Islet of Langerhans (tissue), 1 donor: ENCODE measurements around the gene PCBP1.
"Not testable (repeated sequence)": the region's sequence is repeated elsewhere in the genome, so short reads cannot be mapped to it uniquely, and the experiment has no call there.

Experiments used
- FAIRE-seq: peaks from one replicate; lab custom pipeline; 2011; peaks lifted over from hg19 to GRCh38; lab: Jason Lieb, UNC

Gene PCBP1

GRCh38 chr2:70081221-70081620 lies 6.1 kb upstream of the PCBP1 start:
- no peak for FAIRE-seq

DNA sequence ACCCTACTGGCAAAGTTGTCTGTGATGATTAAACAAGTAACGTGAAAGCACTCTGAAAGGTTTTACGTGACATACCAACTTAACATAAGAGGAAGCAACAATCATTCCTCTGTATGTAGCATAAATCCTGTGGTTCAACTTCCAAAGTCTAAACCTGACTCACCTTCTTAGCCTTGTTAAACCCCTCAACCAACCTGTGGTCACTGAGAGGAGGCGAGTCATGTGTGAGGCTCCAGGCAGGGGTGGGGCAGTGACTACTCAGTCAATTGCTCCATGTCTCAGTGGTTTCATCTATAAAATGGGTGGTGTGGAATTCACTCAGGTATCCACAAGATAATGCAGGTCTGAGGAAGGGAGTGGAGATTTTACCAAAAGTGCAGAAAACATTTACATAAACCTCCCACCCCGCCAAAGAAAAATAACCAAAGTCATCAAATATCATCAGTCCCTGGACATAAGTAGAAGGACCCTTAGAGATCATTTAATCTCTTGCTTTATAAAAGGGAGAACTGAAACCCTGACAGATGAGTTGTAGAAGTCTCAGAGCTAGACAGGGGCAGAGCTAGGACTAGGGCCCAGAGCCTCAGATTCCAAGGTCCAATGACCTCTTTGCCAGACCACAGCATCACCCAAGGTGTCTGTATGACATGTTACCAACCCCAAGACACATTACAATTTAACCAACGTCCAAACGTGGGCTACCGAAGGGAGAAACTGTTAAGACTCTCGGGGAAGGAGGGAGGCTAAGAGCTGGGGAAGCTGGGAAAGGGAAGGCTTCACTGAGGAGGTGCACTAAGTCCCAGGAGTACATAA lies 3.7 kb upstream of the PCBP1 start:
- no peak for FAIRE-seq

DNA sequence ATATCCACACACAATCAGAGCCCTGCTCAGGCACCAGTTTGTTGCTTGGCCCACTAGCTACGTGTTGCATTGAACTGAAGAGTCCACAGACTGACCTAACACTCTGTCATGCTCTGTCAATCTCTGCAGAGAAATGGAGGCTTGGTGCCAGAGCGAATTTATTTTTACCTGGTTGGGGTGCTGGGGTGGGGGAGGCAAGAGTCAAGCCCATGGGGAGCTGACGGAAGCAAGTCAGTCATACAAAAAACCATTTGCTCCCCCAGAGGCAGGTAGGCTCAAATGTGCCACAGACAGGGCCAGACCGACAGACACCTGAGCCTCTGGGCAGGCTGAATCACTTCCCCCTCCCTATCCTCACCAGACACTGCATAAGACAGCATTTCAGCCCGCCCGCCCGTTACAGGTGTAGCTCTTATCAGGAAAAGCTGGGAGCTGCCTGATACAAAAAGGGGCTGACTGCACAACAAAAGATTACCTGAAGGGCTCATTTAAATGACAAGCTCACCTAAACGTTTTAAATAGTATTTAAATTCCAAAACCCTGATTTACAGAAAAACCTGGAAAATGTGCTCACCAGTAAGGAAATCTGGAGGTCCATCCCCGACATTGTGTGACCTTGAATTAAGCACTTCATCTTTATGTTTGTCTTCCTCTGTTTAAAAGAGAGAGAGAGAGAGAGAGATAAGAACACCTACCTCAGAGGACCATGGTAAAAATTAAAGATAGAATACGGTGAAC lies 2.1 kb upstream of the PCBP1 start:
- FAIRE-seq, result no peak

GRCh38 chr2:70085711-70086277 lies 1.5 kb upstream of the PCBP1 start:
- no peak for FAIRE-seq

DNA sequence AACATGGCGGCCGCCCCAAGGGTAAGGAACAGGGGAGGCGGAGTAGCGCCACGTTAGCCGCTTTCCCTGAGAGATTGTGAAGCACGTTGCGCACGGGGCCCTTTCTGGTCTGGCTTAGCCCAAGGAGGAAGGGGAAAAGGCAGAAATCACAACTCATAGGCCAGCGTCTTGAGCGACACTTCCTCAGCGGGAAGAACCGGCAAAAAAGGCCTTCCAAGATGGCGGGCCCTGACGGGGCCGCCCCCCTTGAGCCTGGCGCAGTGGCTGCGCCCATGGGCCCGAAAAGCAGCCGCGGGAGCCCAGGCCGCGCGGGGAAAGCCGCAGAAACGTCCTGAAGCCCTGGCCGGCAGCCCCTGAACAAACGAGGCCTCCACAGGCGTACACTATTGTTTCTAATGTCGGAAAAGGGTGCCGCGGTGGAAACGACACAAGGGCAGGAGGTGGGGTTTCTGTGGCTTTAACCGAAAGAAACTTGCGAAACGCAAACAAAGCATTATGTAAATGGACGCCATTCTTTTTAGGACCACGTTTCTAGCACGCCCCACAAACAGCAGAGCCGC lies 919 bp upstream of the PCBP1 start:
- no peak for FAIRE-seq

DNA sequence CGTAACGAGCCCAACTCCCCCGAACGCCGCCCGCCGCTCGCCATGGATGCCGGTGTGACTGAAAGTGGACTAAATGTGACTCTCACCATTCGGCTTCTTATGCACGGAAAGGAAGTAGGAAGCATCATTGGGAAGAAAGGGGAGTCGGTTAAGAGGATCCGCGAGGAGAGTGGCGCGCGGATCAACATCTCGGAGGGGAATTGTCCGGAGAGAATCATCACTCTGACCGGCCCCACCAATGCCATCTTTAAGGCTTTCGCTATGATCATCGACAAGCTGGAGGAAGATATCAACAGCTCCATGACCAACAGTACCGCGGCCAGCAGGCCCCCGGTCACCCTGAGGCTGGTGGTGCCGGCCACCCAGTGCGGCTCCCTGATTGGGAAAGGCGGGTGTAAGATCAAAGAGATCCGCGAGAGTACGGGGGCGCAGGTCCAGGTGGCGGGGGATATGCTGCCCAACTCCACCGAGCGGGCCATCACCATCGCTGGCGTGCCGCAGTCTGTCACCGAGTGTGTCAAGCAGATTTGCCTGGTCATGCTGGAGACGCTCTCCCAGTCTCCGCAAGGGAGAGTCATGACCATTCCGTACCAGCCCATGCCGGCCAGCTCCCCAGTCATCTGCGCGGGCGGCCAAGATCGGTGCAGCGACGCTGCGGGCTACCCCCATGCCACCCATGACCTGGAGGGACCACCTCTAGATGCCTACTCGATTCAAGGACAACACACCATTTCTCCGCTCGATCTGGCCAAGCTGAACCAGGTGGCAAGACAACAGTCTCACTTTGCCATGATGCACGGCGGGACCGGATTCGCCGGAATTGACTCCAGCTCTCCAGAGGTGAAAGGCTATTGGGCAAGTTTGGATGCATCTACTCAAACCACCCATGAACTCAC lies 673 bp downstream of the PCBP1 start:
- FAIRE-seq, result no peak

- no peak for FAIRE-seq
Observed at GRCh38 chr2:70088598-70089219, 1.4 kb downstream of the PCBP1 start.

GRCh38 chr2:70089220-70089982 lies 2.1 kb downstream of the PCBP1 start:
- FAIRE-seq, result no peak

GRCh38 chr2:70089983-70090525 lies 2.8 kb downstream of the PCBP1 start:
- FAIRE-seq, result no peak

GRCh38 chr2:70090706-70091334 lies 3.5 kb downstream of the PCBP1 start:
- no peak for FAIRE-seq

- FAIRE-seq, result no peak
Observed at GRCh38 chr2:70091364-70091763, 4.1 kb downstream of the PCBP1 start.

- FAIRE-seq, result no peak
Observed at GRCh38 chr2:70091816-70092215, 4.5 kb downstream of the PCBP1 start.

DNA sequence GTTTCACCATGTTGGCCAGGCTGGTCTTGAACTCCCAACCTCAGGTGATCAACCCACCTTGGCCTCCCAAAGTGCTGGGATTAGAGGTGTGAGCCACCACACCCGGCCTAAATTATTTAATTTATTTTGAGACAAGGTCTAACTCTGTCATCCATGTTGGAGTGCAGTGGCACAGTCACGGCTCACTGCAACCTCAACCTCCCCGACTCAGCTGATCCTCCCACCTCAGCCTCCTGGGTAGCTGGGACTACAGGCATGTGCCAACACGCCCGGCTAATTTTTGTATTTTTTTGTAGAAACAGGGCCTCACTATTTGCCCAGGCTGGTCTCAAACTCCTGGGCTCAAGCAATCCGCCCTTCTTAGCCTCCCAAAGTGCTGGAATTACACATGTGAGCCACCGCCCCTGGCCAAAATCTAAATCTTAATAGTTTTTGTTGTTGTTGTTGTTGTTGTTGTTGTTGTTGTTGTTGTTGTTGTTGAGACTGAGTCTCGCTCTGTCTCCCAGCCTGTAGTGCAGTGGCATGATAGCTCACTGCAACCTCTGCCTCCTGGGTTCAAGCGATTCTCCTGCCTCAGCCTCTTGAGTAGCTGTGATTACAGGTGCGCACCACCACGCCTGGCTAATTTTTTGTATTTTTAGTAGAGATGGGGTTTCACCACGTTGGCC lies 5.4 kb downstream of the PCBP1 start:
- FAIRE-seq, result not testable (repeated sequence)

DNA sequence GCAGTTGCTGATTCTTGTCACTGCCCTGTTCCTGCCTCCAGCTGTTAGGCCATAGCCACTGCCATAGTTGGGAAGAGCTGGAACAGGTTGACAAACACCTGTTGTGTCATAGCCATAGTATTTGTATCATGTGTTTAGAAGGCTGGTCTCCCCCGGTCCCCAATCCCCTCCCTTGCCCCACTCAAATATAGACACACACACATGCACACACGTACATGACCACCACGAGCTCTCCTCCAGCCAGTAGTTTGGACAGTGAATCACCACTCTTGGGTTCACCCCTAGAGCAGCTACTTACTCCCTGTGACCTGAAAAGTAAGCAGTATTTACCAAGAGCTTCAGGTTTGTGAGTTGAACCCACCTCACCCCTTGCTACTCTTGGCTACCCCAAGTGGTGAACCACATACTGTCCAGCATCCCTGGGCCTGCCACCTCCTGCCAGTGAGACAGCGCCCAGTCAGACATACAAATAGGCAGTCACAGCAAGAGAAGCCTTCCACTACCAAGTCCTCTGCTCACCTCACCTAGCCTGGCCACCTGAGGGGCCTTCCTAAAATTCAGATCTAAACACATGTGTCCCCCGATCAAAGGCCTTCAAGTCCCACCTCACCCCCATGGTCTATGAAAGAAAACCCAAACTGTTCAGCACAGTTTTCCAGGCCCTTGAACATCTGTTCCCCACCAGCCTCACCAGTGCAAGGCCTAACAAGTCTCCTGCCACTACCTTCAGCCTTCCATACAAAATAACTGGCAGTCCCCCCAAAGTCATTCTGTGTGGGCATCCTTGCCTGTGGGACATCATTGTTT lies 7.1 kb downstream of the PCBP1 start:
- FAIRE-seq, result no peak

- no peak for FAIRE-seq
Observed at GRCh38 chr2:70094978-70095719, 7.9 kb downstream of the PCBP1 start.

GRCh38 chr2:70095720-70096670 lies 8.7 kb downstream of the PCBP1 start:
- no peak for FAIRE-seq

DNA sequence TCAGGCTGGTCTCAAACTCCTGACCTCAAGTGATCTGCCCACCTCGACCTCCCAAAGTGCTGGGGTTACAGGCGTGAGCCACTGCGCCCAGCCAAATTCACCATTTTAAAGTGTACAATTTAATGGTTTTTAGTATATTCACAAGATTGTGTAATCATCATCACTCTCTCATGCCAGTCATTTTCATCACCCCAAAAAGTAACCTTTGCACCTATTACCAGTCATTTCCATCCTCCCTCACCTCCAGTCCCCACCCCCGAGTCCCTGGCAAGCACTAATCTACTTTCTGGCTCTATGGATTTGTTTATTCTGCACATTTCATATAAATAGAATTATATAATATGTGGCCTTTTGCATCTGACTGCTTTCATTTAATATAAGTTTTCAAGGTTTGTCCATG lies 10.8 kb downstream of the PCBP1 start:
- FAIRE-seq, result no peak
